ENCODE data around the gene ZSWIM8.

DNA sequence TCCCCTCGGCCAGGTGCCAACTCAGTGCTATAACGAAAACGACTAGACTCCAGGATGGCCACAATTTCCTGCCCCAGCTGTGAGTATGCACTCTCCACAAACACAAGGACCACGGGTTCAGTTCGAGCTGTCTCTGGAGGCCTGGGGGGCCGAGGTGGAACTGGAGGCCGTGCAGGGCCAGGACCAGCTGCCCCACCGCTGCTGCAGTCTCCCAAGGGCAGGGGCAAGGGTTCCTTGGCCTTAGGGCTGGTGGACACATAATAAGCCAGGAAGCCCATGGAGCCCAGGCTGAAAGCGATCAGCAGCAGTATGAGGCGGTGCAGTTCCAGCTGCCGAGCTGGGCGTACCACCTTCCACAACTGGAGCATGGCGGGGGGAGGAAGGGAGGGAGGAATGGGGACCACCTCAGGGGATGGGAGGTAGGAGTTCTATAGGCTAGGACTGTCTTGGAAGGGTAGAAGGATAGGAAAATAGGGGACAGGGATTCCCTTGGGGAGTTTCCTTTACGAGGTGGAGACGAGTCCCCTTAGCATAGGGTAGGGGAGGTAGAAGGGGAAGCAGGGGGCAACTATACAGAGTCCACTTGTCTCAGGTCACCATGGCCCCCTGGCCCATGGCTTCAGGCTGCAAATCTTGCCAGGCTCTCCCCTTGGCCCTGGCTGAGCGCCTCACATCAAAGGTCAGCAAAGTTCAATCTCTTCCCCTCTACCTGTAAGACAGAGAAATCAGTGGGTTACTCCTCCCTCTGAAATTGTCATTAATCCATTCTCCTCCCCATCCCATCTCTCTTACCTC lies 22.8 kb downstream of the ZSWIM8 start:
- TF ChIP-seq FOXM1 (IDR thresholded peaks at IDR 0.05; ENCODE audit: borderline replicate concordance) = no peak
- TF ChIP-seq ARNT (IDR thresholded peaks at IDR 0.05) = no peak
- TF ChIP-seq FOXK2 (IDR thresholded peaks at IDR 0.05) = no peak
- no peak for TF ChIP-seq ZNF384 (IDR thresholded peaks at IDR 0.05)
- TF ChIP-seq SP1 (IDR thresholded peaks at IDR 0.05) = no peak
- TF ChIP-seq SUZ12 (IDR thresholded peaks at IDR 0.05) = no peak
- TF ChIP-seq PKNOX1 (IDR thresholded peaks at IDR 0.05) = no peak
- no peak for TF ChIP-seq FOXA1 (IDR thresholded peaks at IDR 0.05)
- TF ChIP-seq HDGF (IDR thresholded peaks at IDR 0.05; ENCODE audit: borderline replicate concordance) = no peak

Data from HEK293T (cell line).